A549 (cell line): ENCODE results near the gene CDT1. TPM values are rescaled to one million over a fixed set of nuclear protein-coding genes. Genes with fewer than 3 reads are reported as not detected.

Source experiments
- ATAC-seq, 2 experiments: fragments of 200-7000 bp in 1 of 2; fragments of >200 bp in 1 of 2; cut with Nextera tagmentation in 1 of 2; cut with Tn5 transposase in 1 of 2; 3 replicates each; pipeline versions ENCODE4 v1.8.0 to v1.9.1; 2018 to 2020; ENCODE audit warnings: mild to moderate bottlenecking in 1 of 2, moderate library complexity in 1 of 2
- CTCF ChIA-PET: fragments of 300-600 bp; sonication (Branson Sonifier 250); formaldehyde crosslinking; extraction: SDS; loops from one replicate; lab custom pipeline; 2021; ENCODE audit warnings: antibody characterized with exemption, inconsistent platforms; lab: Yijun Ruan, JAX
- POLR2A ChIA-PET: fragments of 350-600 bp; formaldehyde crosslinking; extraction: SDS; loops from one replicate; lab custom pipeline; 2021; ENCODE audit warnings: antibody characterized with exemption, inconsistent platforms; lab: Yijun Ruan, JAX
- DNase-seq, 2 experiments: peaks; one replicate each; pipeline versions ENCODE4 v3.0.0 to v3.0.0-alpha.2; 2011 to 2016; ENCODE audit warnings: low read depth in 1 of 2, low spot score in 1 of 2
- FAIRE-seq: peaks from 2 replicates; lab custom pipeline; 2011; peaks lifted over from hg19 to GRCh38; lab: Jason Lieb, UNC
- H3K27ac ChIP-seq, 2 experiments: fragments of >200 bp; sonication (Bioruptor Twin); formaldehyde crosslinking; 3 replicates each; pipeline ENCODE4 v1.5.1; 2016 to 2017
- H3K4me1 ChIP-seq: fragments of >200 bp; sonication (Bioruptor Twin); formaldehyde crosslinking; 3 replicates; pipeline ENCODE4 v1.6.1; 2016
- H3K4me2 ChIP-seq: fragments of >200 bp; sonication (Bioruptor Twin); formaldehyde crosslinking; 3 replicates; pipeline ENCODE4 v1.6.1; 2016
- H3K4me3 ChIP-seq: fragments of >200 bp; sonication (Bioruptor Twin); formaldehyde crosslinking; 3 replicates; pipeline ENCODE4 v1.5.1; 2016
- H3K9me3 ChIP-seq: fragments of >200 bp; sonication (Bioruptor Twin); formaldehyde crosslinking; 3 replicates; pipeline ENCODE4 v1.6.1; 2016
- ATOH8 ChIP-seq: fragments of 250-450 bp; sonication (Bioruptor Pico); IDR thresholded peaks from 2 replicates; pipeline ENCODE4 v1.5.0; 2020; ENCODE audit warnings: low read depth, mild to moderate bottlenecking, moderate library complexity
- CBX2 ChIP-seq: fragments of 200-600 bp; sonication (generic); IDR thresholded peaks from 2 replicates; pipeline ENCODE4 v1.6.1; 2016; ENCODE audit warnings: low read depth, mild to moderate bottlenecking, borderline replicate concordance
- CEBPB ChIP-seq, 2 experiments: fragments of >200 bp in 1 of 2; sonication (Bioruptor Twin) in 1 of 2; formaldehyde crosslinking in 1 of 2; IDR thresholded peaks; 2 replicates each; pipeline ENCODE4 v1.6.1; 2012 to 2016
- CHD4 ChIP-seq: fragments of 200-600 bp; sonication (generic); IDR thresholded peaks from 2 replicates; pipeline ENCODE4 v1.6.1; 2016; ENCODE audit warnings: antibody characterized with exemption, mild to moderate bottlenecking, borderline replicate concordance
- E2F6 ChIP-seq: IDR thresholded peaks from 2 replicates; pipeline ENCODE4 v1.6.1; 2012; ENCODE audit warnings: low read depth, borderline replicate concordance
- EHMT2 ChIP-seq: fragments of 200-600 bp; sonication (generic); IDR thresholded peaks from 2 replicates; pipeline ENCODE4 v1.6.1; 2016; ENCODE audit warnings: antibody characterized with exemption, low read depth, mild to moderate bottlenecking, moderate library complexity
- EP300 ChIP-seq, 2 experiments: fragments of >200 bp; sonication (Bioruptor Twin); formaldehyde crosslinking; IDR thresholded peaks; 2 replicates in 1 of 2; 3 replicates in 1 of 2; pipeline ENCODE4 v1.6.1; 2016 to 2017
- FOSL2 ChIP-seq, 2 experiments: fragments of 450-650 bp in 1 of 2; fragments of >200 bp in 1 of 2; sonication (Bioruptor Twin) in 1 of 2; formaldehyde crosslinking; IDR thresholded peaks; 2 replicates each; pipeline versions ENCODE4 v1.5.0 to v1.6.1; 2016 to 2020; ENCODE audit warnings: mild to moderate bottlenecking in 1 of 2, moderate library complexity in 1 of 2
- HEYL ChIP-seq: fragments of 250-450 bp; sonication (Bioruptor Pico); IDR thresholded peaks from 2 replicates; pipeline ENCODE4 v1.8.0; 2021; ENCODE audit warnings: mild to moderate bottlenecking, moderate library complexity
- JUN ChIP-seq, 2 experiments: fragments of >200 bp; sonication (Bioruptor Twin); formaldehyde crosslinking; IDR thresholded peaks; 2 replicates in 1 of 2; 3 replicates in 1 of 2; pipeline ENCODE4 v1.6.1; 2016 to 2017
- JUNB ChIP-seq: fragments of >200 bp; sonication (Bioruptor Twin); formaldehyde crosslinking; IDR thresholded peaks from 2 replicates; pipeline ENCODE4 v1.6.1; 2016
- KDM1A ChIP-seq: fragments of 200-600 bp; sonication (generic); IDR thresholded peaks from 2 replicates; pipeline ENCODE4 v1.6.1; 2016; ENCODE audit warnings: low read depth, mild to moderate bottlenecking
- KDM5A ChIP-seq: fragments of 200-600 bp; sonication (generic); IDR thresholded peaks from 2 replicates; pipeline ENCODE4 v1.6.1; 2016; ENCODE audit warnings: antibody characterized with exemption, mild to moderate bottlenecking
- MAZ ChIP-seq: fragments of 150-350 bp; IDR thresholded peaks from 2 replicates; pipeline ENCODE4 v1.6.1; 2014; ENCODE audit warnings: antibody characterized with exemption, low read depth, low read length, borderline replicate concordance
- RAD21 ChIP-seq, 2 experiments: fragments of >200 bp in 1 of 2; sonication (Bioruptor Twin) in 1 of 2; formaldehyde crosslinking in 1 of 2; IDR thresholded peaks in 1 of 2; conservative IDR thresholded peaks in 1 of 2; 2 replicates in 1 of 2; 3 replicates in 1 of 2; pipeline ENCODE4 v1.6.1; 2012 to 2018; ENCODE audit warnings: inconsistent platforms in 1 of 2
- REST ChIP-seq: fragments of 200-600 bp; sonication (generic); IDR thresholded peaks from 2 replicates; pipeline ENCODE4 v1.6.1; 2016; ENCODE audit warnings: antibody characterized with exemption, mild to moderate bottlenecking, moderate library complexity
- SMC3 ChIP-seq: fragments of >200 bp; sonication (Bioruptor Twin); formaldehyde crosslinking; IDR thresholded peaks from 3 replicates; pipeline ENCODE4 v1.6.1; 2018; ENCODE audit warnings: inconsistent platforms
- SREBF2 ChIP-seq: fragments of 450-650 bp; IDR thresholded peaks from 2 replicates; pipeline ENCODE4 v1.6.1; 2014; ENCODE audit warnings: mild to moderate bottlenecking, moderate library complexity
- TFCP2L1 ChIP-seq: fragments of 250-450 bp; sonication (Bioruptor Pico); IDR thresholded peaks from 2 replicates; pipeline ENCODE4 v1.5.0; 2021; ENCODE audit warnings: mild to moderate bottlenecking
- TP53 ChIP-seq: fragments of 250-450 bp; sonication (Bioruptor Pico); IDR thresholded peaks from 2 replicates; pipeline ENCODE4 v1.5.0; 2021; ENCODE audit warnings: mild to moderate bottlenecking, moderate library complexity
- ZC3H11A ChIP-seq: fragments of 450-650 bp; IDR thresholded peaks from 2 replicates; pipeline ENCODE4 v1.6.1; 2014; ENCODE audit warnings: antibody characterized with exemption, mild to moderate bottlenecking
- WGBS: methylation state at CpG from one replicate; pipeline ENCODE4 v1.1.6; 2017; ENCODE audit errors: missing lambda C conversion rate; 5-methylcytosine and 5-hydroxymethylcytosine counted together
- polyA plus RNA-seq, 4 experiments: library from polyadenylated mRNA; depleted of rRNA in 3 of 4; stranded (reverse); fragments of >200 nt; fragmentation: RNase III in 1 of 4; extraction: RNeasy Plus Mini Kit Qiagen cat#74134 plus additional on column Dnase treatment in 1 of 4; gene quantifications; 2 replicates in 3 of 4; 3 replicates in 1 of 4; pipeline ENCODE4 v1.2.3, GENCODE V29; 2011 to 2017

CDT1 gene
- polyA plus RNA-seq, 2 of the 4 experiments (the other 2 are of a cell fraction), result 3.8 to 16.0 TPM

- CTCF ChIA-PET, result interaction anchor here (0.6 to 1.5 kb wide), 3 partner anchors 9 to 378 kb away, joined by 3 to 4 read pairs (median 3); no protein-coding TSS in a partner anchor
- H3K4me2 ChIP-seq, result no peak overlapping the region
- FAIRE-seq (no peak), ATAC-seq (no peak), DNase-seq (no peak)
- no peaks in the 10 kb centered on the region for H3K4me1 ChIP-seq
- POLR2A ChIA-PET, result interaction anchor here (0.5 kb wide), 1 partner anchor 362 kb away, joined by 5 read pairs; no protein-coding TSS in a partner anchor
- H3K9me3 ChIP-seq, result no peaks in the 10 kb centered on the region
- TF ChIP-seq JUNB (no peak), TP53 (CRISPR knock-in tag) (no peak), CHD4 (no peak), FOSL2 (IDR thresholded peaks at IDR 0.05) (no peak), FOSL2 (CRISPR knock-in tag; IDR thresholded peaks at IDR 0.05) (no peak), KDM1A (no peak), SMC3 (no peak), CEBPB (IDR thresholded peaks at IDR 0.05) (no peak)
- 76% methylated on average over 11 of the region's 14 CpGs for WGBS
- H3K4me3 ChIP-seq, result no peak overlapping the region
- no peak overlapping the region for H3K27ac ChIP-seq
Observed at GRCh38 chr16:88830783-88831182, 27.2 kb downstream of the CDT1 start.

GRCh38 chr16:88831838-88832237 is 28.2 kb downstream of the CDT1 start:
- no peak for TF ChIP-seq CBX2
- no peak for TF ChIP-seq SREBF2
- no peak for TF ChIP-seq EP300 (IDR thresholded peaks at IDR 0.05)
- TF ChIP-seq JUN (IDR thresholded peaks at IDR 0.05), result no peak
- TF ChIP-seq ZC3H11A, result no peak
- no peak for TF ChIP-seq REST
- no peak for TF ChIP-seq HEYL
- no peak for TF ChIP-seq KDM5A
- no peak for TF ChIP-seq FOSL2 (IDR thresholded peaks at IDR 0.05)
- no peak for TF ChIP-seq FOSL2 (CRISPR knock-in tag; IDR thresholded peaks at IDR 0.05)
- TF ChIP-seq ATOH8 (CRISPR knock-in tag), result no peak
- TF ChIP-seq KDM1A, result no peak
- TF ChIP-seq TFCP2L1, result no peak
- TF ChIP-seq E2F6, result no peak
- TF ChIP-seq RAD21 (conservative IDR thresholded peaks at IDR 0.05 in 1 of 2, IDR thresholded peaks at IDR 0.05 in 1 of 2), result no peak
- no peak for TF ChIP-seq EHMT2
- TF ChIP-seq MAZ, result no peak
- no peak for TF ChIP-seq CEBPB (IDR thresholded peaks at IDR 0.05)
- TF ChIP-seq TP53 (CRISPR knock-in tag), result no peak
- DNase-seq, result no peak
- Histone ChIP-seq H3K4me3 (no peak overlapping the region), H3K4me2 (no peak overlapping the region), H3K27ac (no peak overlapping the region), H3K9me3 (no peaks in the 10 kb centered on the region), H3K4me1 (no peaks in the 10 kb centered on the region)
- ATAC-seq, result peak; percentile 73 to 75
- CTCF ChIA-PET, result interaction anchor here (1.7 kb wide), 1 partner anchor 89 kb away, joined by 3 read pairs; no protein-coding TSS in a partner anchor
- POLR2A ChIA-PET, result no interaction called here
- no peak for FAIRE-seq
- WGBS, result 80% methylated on average over 12 of the region's 13 CpGs
